CD4-positive, alpha-beta T cell treated with Interleukin-17A for 4 hours (primary cell): ENCODE data around the gene ARID3C.
A peak's percentile ranks its signal among the peaks of the same experiment; 100 is the strongest.
"Not testable (repeated sequence)": the region's sequence is repeated elsewhere in the genome, so short reads cannot be mapped to it uniquely, and the experiment has no call there.

ENCODE experiments used
- DNase-seq: peaks from one replicate; pipeline ENCODE4 v3.0.0-alpha.2; 2020; ENCODE audit warnings: mixed read lengths

The ARID3C gene

GRCh38 chr9:34651876-34652601 lies 23.2 kb upstream of the ARID3C start, which contains the start of gene IL11RA:
IL11RA (plus strand) TSS chr9:34652185; CDS start chr9:34655218, 3,033 bp downstream.
- DNase-seq, result peak; percentile 73

GRCh38 chr9:34651321-34651720 lies 22.5 kb upstream of the ARID3C start:
- DNase-seq, result no peak

- no peak for DNase-seq
Measured at GRCh38 chr9:34650816-34651215, 21.9 kb upstream of the ARID3C start.

- no peak for DNase-seq
Measured at GRCh38 chr9:34648673-34649072, 19.8 kb upstream of the ARID3C start.

- peak; percentile 29 for DNase-seq
Measured at GRCh38 chr9:34647651-34648050, 18.8 kb upstream of the ARID3C start.

GRCh38 chr9:34647084-34647403 lies 18.2 kb upstream of the ARID3C start:
- DNase-seq, result no peak

GRCh38 chr9:34646211-34647083 lies 17.6 kb upstream of the ARID3C start, which contains the start of gene GALT:
GALT (plus strand) TSS chr9:34646675; CDS start chr9:34646705, 30 bp downstream.
- peak; percentile 99 for DNase-seq

GRCh38 chr9:34644766-34645314 lies 16.0 kb upstream of the ARID3C start:
- DNase-seq, result no peak

- DNase-seq, result no peak
Measured at GRCh38 chr9:34642679-34643078, 13.8 kb upstream of the ARID3C start.

- DNase-seq, result not testable (repeated sequence)
Measured at GRCh38 chr9:34639322-34639721, 10.5 kb upstream of the ARID3C start.

- DNase-seq, result no peak
Measured at GRCh38 chr9:34638138-34638445, 9.2 kb upstream of the ARID3C start.

- DNase-seq, result peak; percentile 96
Measured at GRCh38 chr9:34637356-34638137, 8.7 kb upstream of the ARID3C start, which contains the start of gene SIGMAR1. SIGMAR1 (minus strand) TSS chr9:34637787; CDS start chr9:34637697, 90 bp downstream.

GRCh38 chr9:34636791-34637355 lies 8.0 kb upstream of the ARID3C start:
- no peak for DNase-seq

- DNase-seq, result no peak
Measured at GRCh38 chr9:34635556-34635955, 6.7 kb upstream of the ARID3C start.

- no peak for DNase-seq
Measured at GRCh38 chr9:34634551-34635248, 5.8 kb upstream of the ARID3C start.

GRCh38 chr9:34633851-34634550 lies 5.1 kb upstream of the ARID3C start:
- peak; percentile 85 for DNase-seq

GRCh38 chr9:34633166-34633565 lies 4.3 kb upstream of the ARID3C start:
- DNase-seq, result no peak

- no peak for DNase-seq
Measured at GRCh38 chr9:34630402-34631154, 1.7 kb upstream of the ARID3C start.

GRCh38 chr9:34629491-34629808 lies 584 bp upstream of the ARID3C start:
- DNase-seq, result no peak
